GM12878 (cell line): ENCODE measurements around the gene DOCK2. TPM values are rescaled to one million over a fixed set of nuclear protein-coding genes. Genes with fewer than 3 reads are reported as not detected.

ENCODE experiments used
- ATAC-seq: fragments of 200-7000 bp; cut with Tn5 transposase; 3 replicates; pipeline ENCODE4 v1.9.1; 2020; ENCODE audit warnings: mild to moderate bottlenecking, moderate library complexity
- BruUV-seq: library from RNA; stranded (reverse); fragments of 400-500 nt; replicated peaks from 2 replicates; lab custom pipeline; 2021; lab: Mats Ljungman, UMichigan
- CTCF ChIA-PET: fragments of 300-600 bp; sonication (Branson Sonifier 250); formaldehyde crosslinking; extraction: SDS; loops from one replicate; lab custom pipeline; 2021; ENCODE audit warnings: inconsistent platforms; lab: Yijun Ruan, JAX
- POLR2A ChIA-PET: fragments of 350-600 bp; formaldehyde crosslinking; extraction: SDS; loops from one replicate; lab custom pipeline; 2021; ENCODE audit warnings: inconsistent platforms; lab: Charles Lee
- RAD21 ChIA-PET: fragments of 300-600 bp; sonication (Branson Sonifier 250); formaldehyde crosslinking; loops from one replicate; lab custom pipeline; 2023; ENCODE audit warnings: antibody characterized with exemption; ENCODE audit not compliant: unreplicated experiment; lab: Charles Lee
- SMC1A ChIA-PET: fragments of 300-600 bp; sonication (Branson Sonifier 250); formaldehyde crosslinking; loops from one replicate; lab custom pipeline; 2023; ENCODE audit not compliant: unreplicated experiment, uncharacterized antibody; lab: Charles Lee
- DNase-seq: peaks from one replicate; pipeline ENCODE4 v3.0.0-alpha.2; 2011; ENCODE audit warnings: low read depth, low spot score
- FAIRE-seq: peaks from 3 replicates; lab custom pipeline; 2011; peaks lifted over from hg19 to GRCh38; lab: Jason Lieb, UNC
- H2AFZ ChIP-seq: 2 replicates; pipeline ENCODE4 v1.6.0; 2011; ENCODE audit warnings: low read depth, low read length, control low read depth; ENCODE audit not compliant: control insufficient read depth
- H3K27ac ChIP-seq: 2 replicates; pipeline ENCODE4 v1.5.1; 2011; ENCODE audit warnings: control low read depth; ENCODE audit not compliant: control insufficient read depth, insufficient read depth
- H3K27me3 ChIP-seq, 2 experiments: replicated peaks in 1 of 2; 2 replicates each; pipeline versions ENCODE4 v1.6.0 to v1.6.1; 2011; ENCODE audit warnings: low read length in 1 of 2; ENCODE audit not compliant: control insufficient read depth in 2 of 2, insufficient read depth in 2 of 2
- H3K36me3 ChIP-seq, 2 experiments: 2 replicates each; pipeline ENCODE4 v1.5.1; 2011; ENCODE audit warnings: low read length in 1 of 2; ENCODE audit not compliant: control insufficient read depth in 2 of 2, insufficient read depth in 2 of 2
- H3K4me1 ChIP-seq: 2 replicates; pipeline ENCODE4 v1.6.1; 2011; ENCODE audit warnings: mild to moderate bottlenecking, low read length, moderate library complexity, mixed read lengths; ENCODE audit not compliant: control insufficient read depth, insufficient read depth
- H3K4me2 ChIP-seq: 2 replicates; pipeline ENCODE4 v1.6.0; 2011; ENCODE audit warnings: control low read depth; ENCODE audit not compliant: control insufficient read depth, insufficient read depth
- H3K4me3 ChIP-seq: fragments of 200-600 bp; sonication (generic); 2 replicates; pipeline ENCODE4 v1.5.1; 2016
- H3K79me2 ChIP-seq: 2 replicates; pipeline ENCODE4 v1.6.0; 2011; ENCODE audit warnings: low read length; ENCODE audit not compliant: control insufficient read depth, insufficient read depth
- H3K9ac ChIP-seq: 2 replicates; pipeline ENCODE4 v1.8.0; 2011; ENCODE audit warnings: low read length, control low read depth, mixed read lengths; ENCODE audit not compliant: control insufficient read depth, insufficient read depth
- H3K9me3 ChIP-seq: replicated peaks from 3 replicates; pipeline ENCODE4 v1.5.1; 2011; ENCODE audit warnings: mild to moderate bottlenecking, low read length; ENCODE audit not compliant: control insufficient read depth, insufficient read depth
- H4K20me1 ChIP-seq: 2 replicates; pipeline ENCODE4 v1.6.0; 2011; ENCODE audit not compliant: control insufficient read depth, insufficient read depth
- BACH1 ChIP-seq: fragments of 450-650 bp; IDR thresholded peaks from 2 replicates; pipeline ENCODE4 v1.6.1; 2017; ENCODE audit warnings: mild to moderate bottlenecking, borderline replicate concordance
- BMI1 ChIP-seq: fragments of 450-650 bp; IDR thresholded peaks from 2 replicates; pipeline ENCODE4 v1.6.1; 2016; ENCODE audit warnings: mild to moderate bottlenecking, moderate library complexity, borderline replicate concordance
- E2F8 ChIP-seq: fragments of 450-650 bp; IDR thresholded peaks from 2 replicates; pipeline ENCODE4 v1.6.1; 2018; ENCODE audit warnings: mild to moderate bottlenecking, low read depth, moderate library complexity; ENCODE audit not compliant: partially characterized antibody
- WGBS: methylation state at CpG from one replicate; pipeline ENCODE4 v1.1.6; 2016; ENCODE audit warnings: low lambda C conversion rate; ENCODE audit not compliant: insufficient replicate concordance, insufficient coverage; ENCODE audit errors: missing lambda C conversion rate; 5-methylcytosine and 5-hydroxymethylcytosine counted together
- in situ Hi-C: fragments of 300-500 bp; cut with MboI; formaldehyde crosslinking; loops from 9 replicates; pipeline ENCODE4 v1.14.3; 2018; ENCODE audit warnings: mixed read lengths
- intact Hi-C: fragments of 100-400 bp; cut with micrococcal nuclease; formaldehyde crosslinking; loops from one replicate; pipeline ENCODE4 v1.14.2; 2022; ENCODE audit not compliant: unreplicated experiment
- polyA plus RNA-seq, 11 experiments: library from polyadenylated mRNA; depleted of rRNA in 4 of 11; unstranded in 6 of 11; stranded (reverse) in 5 of 11; fragments of >200 nt; fragmentation: Nextera tagmentation in 4 of 11; fragmentation: Illumina TruSeq in 1 of 11; extraction: Ambion mirVana in 4 of 11; extraction: Trizol in 1 of 11; gene quantifications; 1 replicate in 1 of 11; 2 replicates in 10 of 11; pipeline versions ENCODE4 v1.2.1 to v1.2.3, GENCODE V29; 2011 to 2016; ENCODE audit warnings: inconsistent platforms in 2 of 11, missing spikeins in 2 of 11, low read depth in 1 of 11
- total RNA-seq, 4 experiments: library from RNA; depleted of rRNA in 3 of 4; stranded (reverse); fragments of >200 nt in 3 of 4; fragmentation: Illumina TruSeq in 1 of 4; extraction: Trizol in 1 of 4; gene quantifications; 2 replicates each; pipeline versions ENCODE4 v1.2.1 to v1.2.3, GENCODE V29; 2013 to 2021

Gene DOCK2
- total and polyA plus RNA-seq, 10 of the 15 experiments (the other 5 are each of a cell fraction or from before 2014, with no cell fraction given): 34.2 to 192 (median 118) TPM

DNA sequence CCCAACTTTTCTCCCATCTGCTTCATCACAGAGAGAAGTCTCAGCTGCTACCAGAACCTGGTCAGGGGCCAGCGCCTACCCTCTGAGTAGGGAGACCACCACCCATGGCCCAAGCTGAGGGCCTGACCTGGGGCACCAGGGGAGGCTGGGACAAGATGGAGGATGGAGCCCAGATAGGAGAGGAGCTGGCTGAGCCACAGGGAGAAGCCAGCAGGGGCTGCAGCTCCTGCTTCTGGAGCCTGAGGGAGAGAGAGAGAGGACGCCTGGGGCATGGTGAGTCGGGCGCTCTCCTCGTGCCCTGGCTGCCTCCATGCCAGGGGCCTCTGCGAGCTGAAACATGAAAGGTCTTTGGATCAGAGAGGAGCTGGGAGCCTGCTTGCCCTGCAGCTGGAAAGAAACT lies 467.2 kb downstream of the DOCK2 start:
- H3K4me1 ChIP-seq: no peaks in the 10 kb centered on the region
- CTCF ChIA-PET: interaction anchor here (0.7 kb wide), 1 partner anchor 19 kb away, joined by 3 read pairs; no protein-coding TSS in a partner anchor
- H3K9me3 ChIP-seq: no peaks in the 10 kb centered on the region
- TF ChIP-seq BACH1 (no peak), E2F8 (no peak), BMI1 (no peak)
- TF ChIP-seq, all 136 proteins: peak for 0
- no peak overlapping the region for H2AFZ ChIP-seq
- no TSS peak for BruUV-seq
- intact Hi-C loops: loop anchor here (10.0 kb wide), 1 partner anchor 231 kb away; no protein-coding TSS in a partner anchor
- ATAC-seq (no peak), DNase-seq (no peak), FAIRE-seq (no peak)
- H3K27me3 ChIP-seq: no peaks in the 10 kb centered on the region
- H3K36me3 ChIP-seq: no peaks in the 10 kb centered on the region
- no peak overlapping the region for H3K9ac ChIP-seq
- no peak overlapping the region for H3K27ac ChIP-seq
- in situ Hi-C loops: loop anchor here (5.0 kb wide), 1 partner anchor 78 kb away; no protein-coding TSS in a partner anchor
- ChIA-PET POLR2A (no interaction called here), SMC1A (interaction anchor here (1.4 kb wide), 1 partner anchor 80 kb away, joined by 3 read pairs; no protein-coding TSS in a partner anchor), RAD21 (interaction anchor here (1.4 kb wide), 1 partner anchor 19 kb away, joined by 4 read pairs; no protein-coding TSS in a partner anchor)
- WGBS: 26% methylated on average over 6 of the region's 6 CpGs
- no peaks in the 10 kb centered on the region for H3K79me2 ChIP-seq
- no peak overlapping the region for H3K4me3 ChIP-seq
- no peaks in the 10 kb centered on the region; the same call in 1 of the 2 replicates for H4K20me1 ChIP-seq
- no peak overlapping the region for H3K4me2 ChIP-seq
